ENCODE results near the gene CMC2. TPM values are rescaled to one million over a fixed set of nuclear protein-coding genes. Genes with fewer than 3 reads are reported as not detected.

Gene CMC2
- total RNA-seq, 1 donor from 2014 or later = 52.8 TPM

DNA sequence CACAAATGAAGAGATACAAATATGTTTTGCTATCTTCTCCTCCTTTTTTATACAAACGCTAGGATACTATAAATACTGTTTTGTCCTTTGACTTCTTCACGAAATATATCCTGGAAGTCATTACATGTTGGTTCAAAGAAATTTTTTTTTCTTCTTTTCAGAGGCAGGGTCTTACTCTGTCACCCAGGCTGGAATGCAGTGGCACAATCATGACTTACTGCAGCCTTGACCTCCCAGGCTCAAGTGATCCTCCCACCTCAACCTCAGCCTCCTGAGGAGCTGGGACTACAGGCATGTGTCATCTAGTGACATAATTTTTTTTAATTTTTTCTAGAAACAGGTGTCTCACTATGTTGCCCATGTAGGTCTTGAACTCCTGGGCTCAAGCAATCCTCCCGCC, 16.1 kb downstream of the CMC2 start:
- H3K4me3 ChIP-seq (ENCODE audit: insufficient read depth, low read depth, low read length) = no peak overlapping the region

DNA sequence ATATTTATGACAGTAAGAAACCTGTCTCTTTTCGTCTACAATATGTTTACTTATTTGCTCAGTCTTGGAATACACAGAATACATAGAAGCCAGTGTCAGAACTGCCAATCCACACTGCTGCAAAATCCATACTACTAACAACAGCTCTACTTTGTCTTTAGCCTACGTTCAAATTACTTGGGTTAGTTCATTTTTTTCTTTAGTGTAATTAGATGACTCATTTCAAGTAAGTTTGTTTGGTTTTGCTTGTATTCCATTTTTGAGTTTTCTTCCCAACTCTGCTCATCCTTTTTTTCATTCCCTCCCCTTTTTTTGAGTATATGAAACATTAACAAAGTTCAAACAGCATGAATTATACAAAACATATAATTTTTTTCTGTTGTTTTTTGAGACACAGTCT, 16.9 kb downstream of the CMC2 start:
- FAIRE-seq (no peak), DNase-seq (ENCODE audit: low read depth) (no peak)
- H4K20me1 ChIP-seq (ENCODE audit: insufficient read depth, low read length) = peaks cover 9% of the 10 kb centered on the region
- H3K9me3 Mint-ChIP-seq (ENCODE audit: unreplicated experiment) = no peaks in the 10 kb centered on the region
- H3K27me3 ChIP-seq (ENCODE audit: insufficient read depth, low read length) = no peaks in the 10 kb centered on the region
- no peak for TF ChIP-seq EZH2 (IDR thresholded peaks at IDR 0.05; ENCODE audit: insufficient read depth, low read length)
- no peak for TF ChIP-seq CTCF (IDR thresholded peaks at IDR 0.05; ENCODE audit: insufficient read depth, low read depth, low read length)
- H3K79me2 ChIP-seq (ENCODE audit: insufficient read depth, low read length) = peaks cover 85% of the 10 kb centered on the region
- no peak overlapping the region for H3K4me3 ChIP-seq (ENCODE audit: insufficient read depth, low read depth, low read length)
- H3K4me1 Mint-ChIP-seq (ENCODE audit: low read depth, unreplicated experiment) = peaks cover 44% of the 10 kb centered on the region
- no peak overlapping the region for H3K4me2 ChIP-seq (ENCODE audit: low read length)
- no peaks in the 10 kb centered on the region for H3K27me3 Mint-ChIP-seq (ENCODE audit: low read depth, unreplicated experiment)
- H3K4me3 Mint-ChIP-seq (ENCODE audit: unreplicated experiment) = no peak overlapping the region
- peaks cover 2% of the 10 kb centered on the region for H3K36me3 Mint-ChIP-seq (ENCODE audit: low read depth, unreplicated experiment)
- no peak overlapping the region for H2AFZ ChIP-seq (ENCODE audit: low read depth, low read length)
- no peak overlapping the region for H3K27ac ChIP-seq (ENCODE audit: low read depth, low read length)
- H3K9me3 ChIP-seq (ENCODE audit: insufficient read depth, low read depth, low read length) = no peaks in the 10 kb centered on the region
- peaks cover 5% of the 10 kb centered on the region for H3K36me3 ChIP-seq (ENCODE audit: insufficient read depth, low read length)
- peaks cover 26% of the 10 kb centered on the region for H3K4me1 ChIP-seq (ENCODE audit: insufficient read depth, low read length)
- no peak overlapping the region for H3K27ac Mint-ChIP-seq (ENCODE audit: unreplicated experiment)
- no peak overlapping the region for H3K9ac ChIP-seq (ENCODE audit: low read length)

More for the DNA sequence above, 16.1 kb downstream of the CMC2 start:
- Histone ChIP-seq H3K9ac (ENCODE audit: low read length) (no peak overlapping the region), H4K20me1 (ENCODE audit: insufficient read depth, low read length) (peaks cover 4% of the 10 kb centered on the region), H3K36me3 (ENCODE audit: insufficient read depth, low read length) (peaks cover 5% of the 10 kb centered on the region), H3K79me2 (ENCODE audit: insufficient read depth, low read length) (peaks cover 85% of the 10 kb centered on the region), H3K9me3 (ENCODE audit: insufficient read depth, low read depth, low read length) (no peaks in the 10 kb centered on the region), H3K27me3 (ENCODE audit: insufficient read depth, low read length) (no peaks in the 10 kb centered on the region), H3K4me1 (ENCODE audit: insufficient read depth, low read length) (peaks cover 26% of the 10 kb centered on the region), H3K4me2 (ENCODE audit: low read length) (no peak overlapping the region), H2AFZ (ENCODE audit: low read depth, low read length) (no peak overlapping the region), H3K27ac (ENCODE audit: low read depth, low read length) (no peak overlapping the region)
- Mint-ChIP-seq H3K4me3 (ENCODE audit: unreplicated experiment) (no peak overlapping the region), H3K36me3 (ENCODE audit: low read depth, unreplicated experiment) (peaks cover 2% of the 10 kb centered on the region), H3K27me3 (ENCODE audit: low read depth, unreplicated experiment) (no peaks in the 10 kb centered on the region), H3K9me3 (ENCODE audit: unreplicated experiment) (no peaks in the 10 kb centered on the region), H3K4me1 (ENCODE audit: low read depth, unreplicated experiment) (peaks cover 42% of the 10 kb centered on the region), H3K27ac (ENCODE audit: unreplicated experiment) (peak overlapping the region; percentile 26)
- FAIRE-seq (no peak), DNase-seq (ENCODE audit: low read depth) (no peak)
- no peak for TF ChIP-seq EZH2 (IDR thresholded peaks at IDR 0.05; ENCODE audit: insufficient read depth, low read length)
- no peak for TF ChIP-seq CTCF (IDR thresholded peaks at IDR 0.05; ENCODE audit: insufficient read depth, low read depth, low read length)

DNA sequence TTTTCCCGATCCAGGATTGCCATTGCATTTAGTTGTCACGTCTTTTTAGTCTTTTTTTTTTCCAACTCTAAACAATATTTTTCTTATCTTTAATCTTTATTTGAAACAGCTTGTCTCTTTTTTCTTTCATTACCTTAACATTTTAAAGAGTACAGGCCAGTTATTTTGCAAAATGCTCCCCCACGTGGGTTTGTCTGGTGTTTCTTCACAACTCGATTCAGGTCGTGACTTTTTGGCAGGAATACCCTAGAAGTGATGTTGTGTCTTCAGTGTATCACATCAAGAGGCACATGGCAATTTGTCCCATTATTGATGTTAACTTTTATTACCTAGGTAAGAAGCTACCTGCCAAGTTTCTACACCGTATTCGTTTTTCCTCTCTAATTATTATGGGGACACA, 17.9 kb downstream of the CMC2 start:
- Histone ChIP-seq H3K79me2 (ENCODE audit: insufficient read depth, low read length) (peaks cover 85% of the 10 kb centered on the region), H3K9me3 (ENCODE audit: insufficient read depth, low read depth, low read length) (no peaks in the 10 kb centered on the region), H3K9ac (ENCODE audit: low read length) (no peak overlapping the region), H3K4me2 (ENCODE audit: low read length) (no peak overlapping the region), H3K27me3 (ENCODE audit: insufficient read depth, low read length) (no peaks in the 10 kb centered on the region), H3K36me3 (ENCODE audit: insufficient read depth, low read length) (peaks cover 5% of the 10 kb centered on the region), H3K4me3 (ENCODE audit: insufficient read depth, low read depth, low read length) (no peak overlapping the region), H4K20me1 (ENCODE audit: insufficient read depth, low read length) (peaks cover 10% of the 10 kb centered on the region), H3K4me1 (ENCODE audit: insufficient read depth, low read length) (peaks cover 17% of the 10 kb centered on the region), H3K27ac (ENCODE audit: low read depth, low read length) (no peak overlapping the region), H2AFZ (ENCODE audit: low read depth, low read length) (no peak overlapping the region)
- peaks cover 2% of the 10 kb centered on the region for H3K36me3 Mint-ChIP-seq (ENCODE audit: low read depth, unreplicated experiment)
- FAIRE-seq (no peak), DNase-seq (ENCODE audit: low read depth) (no peak)
- peaks cover 37% of the 10 kb centered on the region for H3K4me1 Mint-ChIP-seq (ENCODE audit: low read depth, unreplicated experiment)
- no peak overlapping the region for H3K27ac Mint-ChIP-seq (ENCODE audit: unreplicated experiment)
- H3K4me3 Mint-ChIP-seq (ENCODE audit: unreplicated experiment) = no peak overlapping the region
- no peaks in the 10 kb centered on the region for H3K9me3 Mint-ChIP-seq (ENCODE audit: unreplicated experiment)
- TF ChIP-seq EZH2 (IDR thresholded peaks at IDR 0.05; ENCODE audit: insufficient read depth, low read length) (no peak), CTCF (IDR thresholded peaks at IDR 0.05; ENCODE audit: insufficient read depth, low read depth, low read length) (no peak)
- no peaks in the 10 kb centered on the region for H3K27me3 Mint-ChIP-seq (ENCODE audit: low read depth, unreplicated experiment)
